GM21619 (cell line): ENCODE data around the gene FIGNL2.
"Not testable (repeated sequence)": the region's sequence is repeated elsewhere in the genome, so short reads cannot be mapped to it uniquely, and the experiment has no call there.

ENCODE experiments used
- ATAC-seq: cut with Tn5 transposase; IDR thresholded peaks from one replicate; pipeline ENCODE4 v1.9.1; 2021; ENCODE audit not compliant: unreplicated experiment

The FIGNL2 gene

DNA sequence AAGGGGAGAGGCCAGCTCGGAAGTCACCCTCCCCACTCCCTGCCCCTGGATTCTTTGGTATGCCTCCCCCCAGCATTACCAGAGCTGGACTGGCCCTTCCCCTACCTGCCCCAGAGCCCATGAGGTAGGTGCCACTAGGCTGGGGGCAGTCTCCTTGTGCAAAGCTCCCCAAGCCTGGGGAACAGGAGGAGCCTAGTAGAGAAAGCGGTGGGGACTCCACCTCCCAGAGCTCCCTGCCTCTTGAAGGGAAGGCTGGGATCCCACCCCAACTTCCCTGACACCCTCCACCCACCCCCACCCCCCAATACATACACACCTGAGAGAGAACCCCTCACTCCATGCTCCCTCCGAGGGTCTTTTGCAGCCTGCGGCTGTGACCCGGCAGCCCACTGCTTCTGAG is 30.4 kb downstream of the FIGNL2 start:
- ATAC-seq: no peak

DNA sequence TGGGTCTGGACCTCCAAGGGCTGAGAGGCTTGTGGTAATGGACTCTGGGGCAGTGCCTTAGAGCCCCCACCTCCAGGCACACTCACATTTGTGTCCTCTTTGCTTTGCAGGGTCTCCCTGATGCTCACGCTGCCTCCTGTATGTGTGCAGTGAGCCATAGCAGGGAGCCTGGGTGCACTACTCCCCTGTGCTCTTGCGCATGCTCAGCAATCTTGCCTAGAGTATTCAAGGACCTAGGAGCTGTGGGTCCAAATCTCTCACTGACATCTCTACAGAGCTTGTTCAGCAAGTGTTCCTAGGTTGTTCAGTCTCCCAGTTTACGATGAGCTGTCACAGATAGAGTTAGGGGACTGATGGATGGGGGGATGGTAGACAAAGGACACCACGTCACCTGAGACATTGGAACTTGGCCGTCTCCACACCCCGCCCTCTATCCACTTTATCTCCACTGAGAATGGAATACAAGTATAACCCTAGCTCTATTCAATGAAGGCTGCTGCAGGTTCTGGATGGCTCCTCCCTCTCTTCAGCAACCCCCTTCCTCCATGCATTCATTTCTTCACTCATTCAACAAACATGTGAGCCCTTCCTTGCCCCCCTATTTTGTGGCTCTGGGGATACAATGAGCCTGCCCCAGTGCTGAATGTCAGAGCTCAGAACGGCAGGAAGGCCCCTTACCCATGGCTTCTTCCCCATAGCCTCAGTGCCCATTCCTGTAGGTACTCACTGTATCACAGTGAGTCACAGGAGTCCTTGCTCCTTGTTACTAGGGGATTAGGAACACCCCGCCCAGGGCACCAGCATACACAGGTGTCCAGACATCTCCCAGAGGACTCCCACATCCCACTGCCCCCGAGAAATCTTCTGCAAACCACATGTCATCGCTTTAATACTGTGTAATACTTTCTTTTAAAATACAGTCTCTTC is 31.2 kb downstream of the FIGNL2 start:
- no peak for ATAC-seq

DNA sequence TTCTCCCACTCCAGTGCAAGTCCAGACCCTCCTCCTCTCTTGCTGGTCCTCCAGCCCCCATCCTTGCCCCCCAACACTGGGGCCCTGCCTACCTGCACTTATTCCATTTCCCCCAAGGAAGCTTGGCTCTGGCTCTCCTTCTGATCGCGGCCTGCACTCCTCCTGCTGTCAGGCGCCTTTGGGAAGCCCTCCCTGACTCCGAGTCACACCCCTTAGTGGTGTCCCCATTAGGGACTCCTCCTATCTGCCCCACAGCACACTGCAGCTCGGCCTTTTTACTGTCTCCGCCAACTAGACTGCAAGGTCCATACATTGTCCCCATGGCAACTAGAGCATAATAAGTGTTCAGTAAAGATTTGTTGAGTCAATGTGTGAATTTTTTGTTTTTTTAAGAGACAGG is 32.9 kb downstream of the FIGNL2 start:
- no peak for ATAC-seq

DNA sequence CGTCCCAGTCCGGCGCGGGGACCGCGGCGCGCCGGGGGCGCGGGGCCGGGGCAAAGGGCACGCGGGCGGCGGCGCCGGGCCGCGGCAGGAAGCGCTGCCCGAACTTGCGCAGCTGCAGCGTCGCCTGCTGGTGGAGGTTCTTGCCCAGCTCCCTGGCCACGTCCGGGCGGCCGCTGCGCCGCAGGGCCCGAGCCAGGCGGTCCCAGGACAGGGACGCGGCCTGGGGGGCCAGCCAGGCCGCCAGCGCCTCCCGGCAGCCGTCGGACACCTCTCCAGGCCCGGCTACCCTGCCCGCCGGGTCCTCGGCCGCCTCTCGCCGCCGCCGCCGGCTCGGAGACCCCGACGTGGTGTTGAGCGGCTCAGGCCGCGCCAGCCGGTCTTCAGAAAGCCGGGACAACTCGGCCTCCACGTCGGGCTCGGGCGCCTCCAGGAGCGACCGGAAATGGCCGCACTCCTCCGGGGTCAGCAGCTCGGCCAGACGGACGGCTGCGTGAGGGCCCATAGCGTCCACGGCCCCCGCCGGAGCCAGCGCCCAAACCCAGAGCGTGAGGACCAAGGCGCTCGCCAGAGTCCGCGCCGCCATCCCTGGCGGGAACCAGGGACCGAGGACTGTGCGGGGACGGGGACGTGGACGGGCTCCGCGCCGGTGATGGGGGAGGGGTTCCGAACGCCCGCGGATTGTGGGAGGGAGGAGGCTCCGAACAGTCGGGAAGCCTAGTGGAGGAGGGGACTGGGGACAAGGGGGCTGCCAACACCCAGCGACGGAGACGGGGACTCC is 34.0 kb downstream of the FIGNL2 start:
- no peak for ATAC-seq

DNA sequence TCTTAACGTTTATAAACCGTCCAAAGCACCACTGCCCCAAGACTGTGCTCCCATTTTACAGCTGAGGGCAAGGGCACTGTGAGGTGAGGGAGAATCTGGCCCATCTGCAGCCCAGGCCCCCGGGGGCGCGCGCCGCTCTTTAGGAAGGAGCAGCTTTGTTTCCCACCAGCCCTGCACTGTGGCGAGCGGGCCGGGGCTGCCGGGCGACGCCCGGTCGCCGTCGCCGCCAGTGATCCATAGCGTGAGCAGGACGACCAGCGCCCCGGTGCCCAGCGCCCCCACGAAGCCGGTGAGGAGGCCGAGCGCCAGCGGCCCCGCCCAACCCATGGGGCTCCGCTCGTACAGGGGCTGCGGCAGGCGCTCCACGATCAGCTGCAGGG is 34.6 kb downstream of the FIGNL2 start:
- ATAC-seq: no peak

DNA sequence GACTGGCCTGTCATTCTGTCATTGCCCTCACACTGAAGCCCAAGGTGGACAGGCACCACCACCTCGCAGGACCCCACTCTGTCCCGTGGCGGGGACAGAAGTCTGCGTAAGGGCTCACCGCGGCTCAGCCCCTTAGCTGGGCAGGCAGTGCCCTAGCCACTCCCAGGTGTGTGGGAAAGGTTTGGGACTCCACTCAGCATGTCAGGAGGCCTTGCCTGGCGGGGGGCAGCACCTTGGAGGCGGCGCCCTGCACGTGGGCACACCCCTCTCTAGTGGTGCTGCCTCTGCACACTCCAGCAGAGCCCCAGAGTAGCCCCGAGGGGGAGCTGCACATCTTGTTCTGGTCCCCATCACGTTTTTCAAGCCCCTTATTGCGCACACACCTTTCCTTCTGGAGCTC is 35.6 kb downstream of the FIGNL2 start:
- ATAC-seq: no peak

DNA sequence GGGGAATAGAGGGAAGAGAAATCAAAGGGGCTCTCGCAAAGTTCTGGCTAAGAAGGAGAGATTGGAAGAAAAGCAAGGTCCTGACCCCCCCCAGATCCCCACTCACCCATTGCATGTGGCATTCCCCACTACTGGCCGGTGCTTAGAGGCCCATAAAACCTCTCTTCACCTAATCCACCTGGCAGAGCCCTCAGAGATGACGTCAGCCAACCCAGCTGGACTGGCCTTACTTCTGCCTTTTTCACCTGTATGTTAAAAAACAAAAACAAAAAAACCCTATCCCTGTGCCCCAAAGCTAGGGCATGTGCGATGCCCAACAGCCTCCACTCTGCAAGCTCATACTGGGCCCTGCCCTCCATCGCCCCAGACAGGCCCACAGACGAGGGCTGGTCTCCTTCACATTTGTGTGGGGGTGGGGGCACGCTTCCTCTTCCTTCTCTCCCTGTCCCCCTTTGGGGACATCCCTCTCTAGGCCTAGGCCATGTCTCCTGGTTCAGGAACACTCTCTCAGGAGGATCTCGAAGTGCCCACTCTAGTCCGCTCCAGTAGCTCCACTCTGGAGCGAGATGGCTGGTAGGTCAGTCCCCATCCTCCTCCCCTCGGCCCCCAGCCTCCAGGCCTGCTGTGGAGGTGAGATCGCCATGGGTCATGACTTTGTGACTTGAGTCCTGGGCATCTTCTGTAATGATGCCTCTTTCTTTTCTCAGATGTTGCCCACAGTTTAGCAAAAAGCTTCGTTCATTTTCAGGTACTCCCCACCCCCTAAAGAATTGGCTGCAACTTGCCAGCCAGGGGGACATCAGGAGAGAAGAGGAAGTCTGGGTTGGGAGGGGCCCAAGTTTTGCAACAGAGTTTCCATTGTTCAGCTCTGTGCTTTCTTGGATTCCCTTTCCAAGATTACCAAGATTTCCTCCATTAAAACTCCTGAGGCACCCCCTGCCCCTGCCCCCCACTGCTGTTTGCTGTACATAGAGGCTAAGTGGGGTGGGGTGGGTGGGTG is 37.0 kb downstream of the FIGNL2 start:
- ATAC-seq: no peak

DNA sequence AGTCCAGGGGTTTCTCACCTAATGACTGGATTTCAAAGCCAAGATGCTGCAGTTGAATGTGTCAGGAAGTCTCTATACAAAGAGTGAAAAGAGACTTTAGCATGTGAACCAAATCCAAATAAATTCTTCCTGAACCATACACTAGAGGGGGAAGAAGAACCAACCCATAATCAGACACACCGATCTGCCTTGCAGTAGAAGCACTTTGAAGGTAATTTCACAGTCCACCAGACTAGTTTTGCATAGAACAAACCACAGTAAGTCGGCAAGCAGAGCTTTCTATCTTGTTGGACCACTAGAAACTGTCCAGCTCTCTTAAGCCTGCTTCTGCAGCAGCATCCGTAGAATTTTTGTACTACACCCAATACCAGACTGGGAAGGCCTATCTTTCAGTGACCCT is 39.3 kb downstream of the FIGNL2 start:
- no peak for ATAC-seq

DNA sequence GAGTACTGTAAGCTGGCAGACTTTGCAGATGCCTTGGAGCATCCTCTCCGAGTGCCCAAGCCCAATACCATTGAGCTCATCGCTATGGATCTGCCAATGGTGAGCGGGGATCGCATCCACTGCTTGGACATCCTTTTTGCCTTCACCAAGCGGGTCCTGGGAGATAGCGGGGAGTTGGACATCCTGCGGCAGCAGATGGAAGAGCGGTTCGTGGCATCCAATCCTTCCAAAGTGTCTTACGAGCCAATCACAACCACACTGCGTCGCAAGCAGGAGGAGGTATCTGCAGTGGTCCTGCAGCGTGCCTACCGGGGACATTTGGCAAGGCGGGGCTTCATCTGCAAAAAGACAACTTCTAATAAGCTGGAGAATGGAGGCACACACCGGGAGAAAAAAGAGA is 41.6 kb downstream of the FIGNL2 start:
- ATAC-seq: no peak

DNA sequence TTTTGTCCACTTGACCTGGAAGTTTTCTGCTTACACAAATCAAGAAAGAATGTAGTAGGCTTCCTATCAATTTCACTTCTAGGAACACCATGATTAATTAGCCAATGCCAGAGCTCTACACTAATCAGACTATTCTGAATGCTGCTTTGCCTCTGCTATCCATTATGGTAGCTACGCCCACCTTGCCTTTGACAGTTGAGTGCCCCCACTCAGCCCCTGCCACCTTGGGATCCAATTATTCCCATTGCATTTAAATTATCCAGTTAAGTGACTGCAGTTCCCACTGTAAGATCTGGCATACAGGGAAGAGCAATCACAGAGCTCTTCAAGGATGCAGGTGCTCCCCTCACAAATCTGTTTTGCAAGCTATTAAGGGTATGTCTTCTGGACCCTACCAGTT is 47.5 kb downstream of the FIGNL2 start:
- no peak for ATAC-seq

DNA sequence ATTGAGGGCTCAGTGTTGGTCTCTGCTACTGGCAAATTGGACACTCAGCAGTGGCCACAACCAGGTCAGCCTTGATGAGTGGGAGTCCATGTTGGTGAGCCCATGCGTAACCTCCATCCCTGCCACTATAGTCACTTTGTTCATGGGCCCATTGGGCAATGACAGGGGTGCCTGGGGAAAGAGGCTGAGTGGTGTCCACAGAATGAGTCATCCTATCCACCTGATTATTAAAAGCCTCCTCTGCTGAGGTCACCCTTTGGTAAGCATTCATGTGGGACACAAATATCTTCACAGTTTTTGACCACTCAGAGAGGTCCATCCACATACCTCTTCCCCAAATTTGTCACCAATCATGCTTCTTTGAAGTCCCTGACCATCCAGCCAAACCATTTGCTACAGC is 50.0 kb downstream of the FIGNL2 start:
- ATAC-seq: no peak

DNA sequence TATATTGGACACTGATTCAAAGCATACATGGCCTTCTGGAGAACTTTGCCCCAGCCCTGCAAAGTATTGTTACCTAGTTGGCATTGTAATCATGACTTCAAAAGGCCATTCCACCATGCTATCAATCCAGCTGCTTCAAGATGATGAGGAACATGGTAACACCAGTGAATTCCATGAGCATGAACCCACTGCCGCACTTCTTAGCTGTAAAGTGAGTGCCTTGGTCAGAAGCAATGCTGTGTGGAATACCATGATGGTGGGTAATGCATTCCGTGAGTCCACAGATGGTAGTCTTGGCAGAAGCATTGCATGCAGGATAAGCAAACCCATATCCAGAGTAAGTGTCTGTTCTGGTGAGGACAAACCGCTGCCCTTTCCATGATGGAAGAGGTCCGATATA is 50.5 kb downstream of the FIGNL2 start:
- ATAC-seq: not testable (repeated sequence)

DNA sequence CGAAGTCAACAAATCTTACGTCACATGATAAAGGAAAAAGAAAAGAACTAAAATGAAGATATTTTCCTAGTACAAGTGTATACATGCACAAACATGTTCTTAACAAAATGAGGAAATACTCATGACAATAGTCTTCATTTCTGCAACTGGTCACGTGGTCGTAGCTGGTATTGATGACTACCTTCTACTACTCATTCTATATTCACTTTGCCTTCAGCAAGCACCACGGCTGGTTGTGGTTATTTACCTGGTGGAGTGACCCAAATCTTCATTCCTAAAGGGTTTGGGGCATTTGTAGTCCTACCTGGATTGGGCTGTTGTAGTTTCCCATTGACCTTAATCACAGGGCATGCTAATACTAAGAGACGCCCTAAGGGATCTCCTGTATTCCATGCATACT is 51.2 kb downstream of the FIGNL2 start:
- ATAC-seq: no peak

DNA sequence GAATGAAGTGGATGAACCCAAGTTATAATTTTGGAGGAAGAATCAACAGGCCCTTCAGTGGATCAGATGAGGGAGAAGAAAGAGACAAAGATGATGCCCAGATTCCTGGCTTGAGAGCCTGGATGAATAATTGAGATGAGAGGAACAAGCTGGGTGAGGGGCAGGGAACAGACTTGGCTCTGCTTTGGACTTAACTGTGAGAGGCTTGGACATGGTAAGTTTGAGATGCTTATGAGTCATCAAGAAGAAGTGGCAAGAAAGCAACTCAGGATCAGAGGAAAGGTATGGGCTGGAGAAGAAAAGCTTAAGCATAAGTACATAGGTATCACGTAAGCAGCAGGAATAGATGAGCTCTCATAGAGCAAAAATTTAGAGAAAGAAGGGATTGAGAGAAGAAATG is 55.3 kb downstream of the FIGNL2 start:
- ATAC-seq: no peak

DNA sequence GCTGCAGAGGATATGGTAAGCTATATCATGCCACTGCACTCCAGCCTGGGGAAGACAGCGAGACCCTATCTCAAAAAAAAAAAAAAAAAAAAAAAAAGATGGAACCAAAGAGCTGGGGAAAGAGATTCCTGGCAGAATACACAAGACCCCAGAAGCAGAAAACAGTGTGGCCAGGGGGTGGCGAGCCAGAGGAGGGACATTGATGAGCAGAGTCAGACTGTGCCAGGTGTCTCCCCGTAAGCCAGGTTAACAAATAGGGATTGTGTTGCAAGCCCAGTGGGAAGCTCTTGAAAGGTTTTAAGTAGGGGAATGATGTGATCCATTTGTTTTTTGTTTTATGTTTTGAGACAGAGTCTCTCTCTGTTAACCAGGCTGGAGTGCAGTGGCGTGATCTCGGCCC is 56.1 kb downstream of the FIGNL2 start:
- no peak for ATAC-seq

DNA sequence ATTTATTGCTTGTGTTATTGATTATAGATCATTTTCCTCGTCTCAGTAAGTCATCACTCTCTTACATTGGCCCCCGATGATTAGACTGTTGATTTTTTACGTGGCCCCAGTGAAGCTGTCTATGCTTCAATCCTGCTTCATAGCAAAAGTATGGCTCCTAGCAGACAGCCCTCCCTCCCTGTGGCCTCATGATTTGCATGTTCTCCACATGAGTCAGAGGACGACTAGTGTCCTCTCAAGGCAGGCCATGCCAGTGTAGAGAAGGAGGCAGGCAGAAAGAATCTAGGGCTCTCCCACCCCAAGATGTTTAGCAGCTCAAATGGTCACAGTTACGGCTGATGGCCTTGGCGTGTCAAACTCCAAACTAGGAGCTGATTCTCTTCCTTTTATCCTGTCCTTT is 59.6 kb downstream of the FIGNL2 start:
- no peak for ATAC-seq

DNA sequence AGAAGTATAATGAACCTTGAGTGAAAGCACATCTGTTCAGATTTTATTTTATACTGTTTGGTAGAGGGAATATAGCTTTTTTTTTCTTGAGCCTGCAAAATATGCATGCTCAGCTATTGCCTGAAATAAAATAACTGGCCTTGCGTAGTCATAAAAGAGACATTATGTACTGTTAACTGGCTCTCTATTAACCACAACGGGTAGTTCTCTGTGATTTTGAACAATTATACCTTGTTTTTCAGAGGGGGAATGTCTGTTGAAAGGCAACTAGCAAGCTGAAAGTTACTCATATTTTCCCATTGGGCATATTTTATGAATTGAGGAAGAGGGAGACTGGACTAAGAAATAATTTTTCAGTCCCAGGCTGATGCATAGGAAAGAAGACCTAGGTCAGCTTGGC is 62.6 kb downstream of the FIGNL2 start:
- ATAC-seq: no peak

DNA sequence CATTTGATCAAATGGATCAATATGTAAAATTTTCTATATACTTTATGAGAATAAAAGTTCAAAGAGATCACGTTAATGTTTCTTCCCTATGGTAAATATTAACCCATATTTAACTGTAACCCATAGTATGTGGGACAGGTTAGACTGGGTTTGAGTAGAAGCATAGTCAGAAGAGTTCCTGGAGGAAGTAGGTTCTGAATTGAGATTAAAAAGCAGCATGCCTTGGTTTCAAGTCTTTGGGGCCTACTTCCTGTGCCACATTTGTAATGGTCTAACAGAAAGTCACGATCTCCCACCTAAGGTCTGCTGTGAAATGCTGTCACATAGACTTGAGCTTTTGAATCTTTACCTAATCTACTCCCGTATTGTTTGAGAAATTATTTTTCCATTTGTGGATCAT is 63.8 kb downstream of the FIGNL2 start:
- no peak for ATAC-seq

DNA sequence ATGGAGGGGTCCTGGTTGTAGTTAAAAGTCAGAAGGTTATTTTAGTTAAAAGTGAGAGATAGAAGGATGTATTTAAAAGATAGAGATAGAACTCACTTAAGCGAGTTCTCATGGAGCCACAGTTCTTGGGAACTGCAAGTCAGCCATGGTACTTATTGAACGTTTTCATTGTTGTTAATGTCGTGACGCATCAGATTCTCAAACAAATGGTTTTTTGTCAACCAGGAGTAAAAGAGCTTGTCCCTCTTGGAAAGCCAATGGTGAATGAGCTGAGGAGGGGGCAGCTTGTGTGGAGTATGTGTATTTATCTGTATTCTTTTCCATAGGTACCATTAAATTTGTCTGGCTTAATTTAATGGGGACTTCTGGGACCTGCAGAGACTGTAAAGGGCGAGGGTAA is 68.6 kb downstream of the FIGNL2 start:
- no peak for ATAC-seq

DNA sequence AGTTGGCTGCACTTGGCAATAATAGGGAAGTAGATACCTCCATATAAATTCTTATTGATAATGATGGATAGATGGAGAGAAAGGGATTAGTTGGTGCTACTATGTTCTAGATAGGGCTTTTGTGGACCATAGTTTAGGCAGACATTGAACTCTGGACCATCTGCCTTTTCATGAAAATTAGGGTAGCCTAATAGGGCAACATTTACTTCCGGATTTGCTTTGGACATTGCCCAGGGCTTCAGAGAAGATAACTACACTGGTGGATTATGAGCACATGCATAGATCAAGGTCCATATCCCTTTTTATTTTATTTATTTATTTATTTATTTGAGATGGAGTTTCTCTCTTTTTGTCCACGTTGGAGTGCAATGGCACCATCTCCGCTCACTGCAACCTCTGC is 70.5 kb downstream of the FIGNL2 start:
- ATAC-seq: no peak

DNA sequence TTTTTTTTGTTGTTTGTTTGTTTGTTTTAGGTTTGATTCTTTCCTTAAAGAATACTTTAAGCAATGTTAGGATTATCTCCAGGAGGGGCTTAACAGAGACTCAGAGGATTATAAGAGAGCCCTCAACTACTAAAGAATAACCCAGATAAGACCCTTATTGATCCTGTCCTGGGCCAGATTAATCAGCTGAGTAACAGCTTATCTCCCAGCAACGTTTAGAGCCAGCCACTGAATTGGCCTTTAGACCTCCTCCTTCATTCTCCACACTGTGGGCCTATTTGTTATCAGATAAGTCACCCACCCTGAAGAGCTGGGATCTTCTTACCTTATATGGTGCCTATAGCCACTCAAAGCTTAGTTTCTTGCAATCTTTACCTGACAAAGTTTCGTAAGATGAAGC is 71.1 kb downstream of the FIGNL2 start:
- ATAC-seq: no peak
